HFFc6 (cell line): ENCODE measurements around the gene NRARP. TPM values are rescaled to one million over a fixed set of nuclear protein-coding genes. Genes with fewer than 3 reads are reported as not detected.

Source experiments
- DNase-seq: peaks from one replicate; pipeline ENCODE4 v3.0.0-alpha.2; 2018
- H3K27ac Mint-ChIP-seq: 2 replicates; pipeline ENCODE4 v1.8.0; 2020; ENCODE audit warnings: mild to moderate bottlenecking, mixed read lengths
- H3K27me3 Mint-ChIP-seq: 2 replicates; pipeline ENCODE4 v1.8.0; 2021; ENCODE audit warnings: mild to moderate bottlenecking, moderate library complexity, mixed read lengths; ENCODE audit not compliant: insufficient read depth
- H3K36me3 Mint-ChIP-seq: 2 replicates; pipeline ENCODE4 v1.8.0; 2021; ENCODE audit warnings: low read depth, mixed read lengths
- H3K4me1 Mint-ChIP-seq: 2 replicates; pipeline ENCODE4 v1.8.0; 2020; ENCODE audit warnings: low read depth, mixed read lengths
- H3K4me3 Mint-ChIP-seq: 2 replicates; pipeline ENCODE4 v1.8.0; 2020; ENCODE audit warnings: mild to moderate bottlenecking, moderate library complexity, mixed read lengths
- H3K9me3 Mint-ChIP-seq: 2 replicates; pipeline ENCODE4 v1.8.0; 2020; ENCODE audit warnings: mild to moderate bottlenecking, mixed read lengths
- CTCF ChIP-seq: fragments of 200-600 bp; sonication (generic); IDR thresholded peaks from 2 replicates; pipeline ENCODE4 v1.5.0; 2021; ENCODE audit warnings: antibody characterized with exemption, mild to moderate bottlenecking
- total RNA-seq, 6 experiments: library from RNA; stranded (reverse); fragmentation: NEBNext Ultra II Directional; extraction: Animal tissue kit (Norgen Biotek cat#: 25700); gene quantifications; 2 replicates in 1 of 6; 3 replicates in 5 of 6; pipeline ENCODE4 v1.2.3, GENCODE V29; 2021

The NRARP gene
- total RNA-seq, 6 experiments from 2014 or later, result 0.09 to 0.36 (median 0.17) TPM; not detected in 1

- H3K4me3 Mint-ChIP-seq, result no peak overlapping the region
Observed at GRCh38 chr9:137275588-137276472, 26.2 kb downstream of the NRARP start.

GRCh38 chr9:137275203-137275587 is 26.9 kb downstream of the NRARP start:
- H3K27me3 Mint-ChIP-seq, result peaks cover 7% of the 10 kb centered on the region
- H3K27ac Mint-ChIP-seq, result peak overlapping the region; percentile 72
- no peak overlapping the region for H3K4me3 Mint-ChIP-seq
- no peaks in the 10 kb centered on the region for H3K9me3 Mint-ChIP-seq
- no peaks in the 10 kb centered on the region; the same call in 1 of the 2 replicates for H3K36me3 Mint-ChIP-seq
- no peak for TF ChIP-seq CTCF
- peaks cover 16% of the 10 kb centered on the region for H3K4me1 Mint-ChIP-seq
- DNase-seq, result no peak

More at GRCh38 chr9:137275588-137276472, 26.2 kb downstream of the NRARP start:
- H3K27me3 Mint-ChIP-seq, result peaks cover 7% of the 10 kb centered on the region
- H3K27ac Mint-ChIP-seq, result peak overlapping the region; percentile 72
- no peaks in the 10 kb centered on the region for H3K9me3 Mint-ChIP-seq
- H3K4me1 Mint-ChIP-seq, result peaks cover 16% of the 10 kb centered on the region
- DNase-seq, result no peak
- no peaks in the 10 kb centered on the region; the same call in 1 of the 2 replicates for H3K36me3 Mint-ChIP-seq
- peak; percentile 39 for TF ChIP-seq CTCF

- DNase-seq, result no peak
- no peak overlapping the region for H3K27ac Mint-ChIP-seq
- H3K36me3 Mint-ChIP-seq, result peaks cover 13% of the 10 kb centered on the region
- H3K4me1 Mint-ChIP-seq, result peaks cover 27% of the 10 kb centered on the region
- peaks cover 10% of the 10 kb centered on the region for H3K27me3 Mint-ChIP-seq
- H3K9me3 Mint-ChIP-seq, result no peaks in the 10 kb centered on the region
- no peak overlapping the region for H3K4me3 Mint-ChIP-seq
- no peak for TF ChIP-seq CTCF
Observed at GRCh38 chr9:137273611-137274320, 28.3 kb downstream of the NRARP start.

- peaks cover 10% of the 10 kb centered on the region for H3K27me3 Mint-ChIP-seq
- no peak overlapping the region for H3K27ac Mint-ChIP-seq
- no peaks in the 10 kb centered on the region for H3K9me3 Mint-ChIP-seq
- peaks cover 34% of the 10 kb centered on the region for H3K4me1 Mint-ChIP-seq
- H3K36me3 Mint-ChIP-seq, result peaks cover 20% of the 10 kb centered on the region
- no peak overlapping the region for H3K4me3 Mint-ChIP-seq
- DNase-seq, result no peak
- no peak for TF ChIP-seq CTCF
Observed at GRCh38 chr9:137273095-137273490, 29.0 kb downstream of the NRARP start.

GRCh38 chr9:137272241-137273094 is 29.6 kb downstream of the NRARP start:
- Mint-ChIP-seq H3K4me3 (no peak overlapping the region), H3K4me1 (peaks cover 40% of the 10 kb centered on the region), H3K9me3 (no peaks in the 10 kb centered on the region), H3K36me3 (peaks cover 20% of the 10 kb centered on the region), H3K27ac (no peak overlapping the region), H3K27me3 (peaks cover 10% of the 10 kb centered on the region)
- no peak for DNase-seq
- TF ChIP-seq CTCF, result no peak
